DMS53 treated with DMSO at 0.1 percent for 48 hours (cell line): Measurements from ENCODE around the gene NOL3.
"Not testable (repeated sequence)": the region's sequence is repeated elsewhere in the genome, so short reads cannot be mapped to it uniquely, and the experiment has no call there.

Experiments used
- DNase-seq: peaks from one replicate; lab custom pipeline; 2025; ENCODE audit not compliant: unreplicated experiment; lab: John Stamatoyannopoulos, UW

The NOL3 gene

DNA sequence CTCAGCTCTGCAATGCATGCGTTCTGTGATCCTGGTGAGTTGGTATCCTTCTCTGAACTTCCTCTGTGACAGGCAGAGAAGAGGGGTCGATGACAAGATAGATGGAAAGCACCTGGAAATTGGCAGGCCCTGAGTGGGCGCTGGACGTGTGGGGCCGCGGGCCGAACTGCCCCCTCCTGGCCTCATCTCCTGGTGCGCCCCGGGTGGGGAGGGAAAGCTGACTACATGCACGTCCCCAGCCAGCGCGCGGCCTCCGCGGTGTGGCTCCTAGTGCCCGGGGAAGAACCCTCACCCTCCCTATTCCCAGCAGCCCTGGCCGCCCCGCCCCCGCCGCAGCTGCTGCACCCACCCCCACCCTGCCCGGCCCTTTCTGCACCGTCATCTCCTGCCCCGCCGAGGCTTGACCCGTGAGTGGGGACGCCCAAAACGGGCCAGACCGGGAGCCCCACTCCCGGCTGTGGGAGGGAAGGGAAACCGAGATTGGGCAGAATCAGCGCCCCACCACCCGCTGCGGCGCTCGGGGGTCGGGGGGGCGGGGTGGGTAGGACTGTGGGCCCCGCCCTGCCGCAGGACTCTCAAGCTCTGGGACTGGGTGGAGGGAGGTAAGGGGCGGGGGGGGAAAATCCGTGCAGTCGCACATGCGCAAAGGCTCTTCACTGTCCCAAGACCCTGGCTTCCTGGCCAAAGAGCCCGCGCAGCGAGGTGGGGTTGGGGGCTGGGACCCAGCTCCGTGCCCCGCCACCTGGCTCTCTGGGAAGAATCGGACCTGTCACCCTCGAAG lies at the start of gene NOL3:
TSS of gene NOL3 (plus strand) at position 371 of the 781 bp plus-strand sequence.
- DNase-seq, result peak; percentile 55

DNA sequence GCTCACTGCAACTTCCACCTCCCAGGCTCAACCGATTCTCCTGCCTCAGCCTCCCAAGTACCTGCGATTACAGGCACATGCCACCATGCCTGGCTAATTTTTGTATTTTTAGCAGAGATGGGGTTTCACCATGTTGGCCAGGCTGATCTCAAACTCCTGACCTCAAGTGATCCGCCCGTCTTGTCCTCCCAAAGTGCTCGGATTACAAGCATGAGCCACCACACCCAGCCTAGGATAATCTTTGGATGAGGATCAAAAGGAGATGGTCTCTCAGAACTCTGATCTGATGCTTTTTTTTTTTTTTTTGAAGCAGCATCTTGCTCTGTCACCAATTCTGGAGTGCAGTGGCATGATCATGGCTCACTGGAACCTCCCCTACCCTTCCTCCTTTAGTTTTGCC lies 47.5 kb upstream of the NOL3 start:
- not testable (repeated sequence) for DNase-seq

DNA sequence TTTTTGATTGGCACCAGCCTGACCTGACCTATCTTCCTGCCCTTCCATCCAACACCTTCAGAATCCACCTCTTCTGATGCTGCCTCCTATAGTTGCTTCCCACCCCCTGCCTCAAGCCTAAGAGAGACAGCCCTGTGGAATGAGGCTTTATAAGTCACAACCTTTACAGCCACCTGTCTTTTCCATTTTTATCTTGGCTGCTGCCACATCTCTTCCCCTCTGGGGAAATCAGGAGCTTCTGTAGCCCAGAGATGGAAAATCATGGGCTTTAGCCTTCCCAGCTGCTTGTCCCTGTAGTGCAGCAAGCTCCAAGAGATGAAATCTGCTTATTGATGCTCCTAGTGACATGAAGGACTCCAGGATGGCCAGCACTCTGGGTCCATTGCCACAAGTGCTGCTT lies 41.9 kb upstream of the NOL3 start:
- no peak for DNase-seq

DNA sequence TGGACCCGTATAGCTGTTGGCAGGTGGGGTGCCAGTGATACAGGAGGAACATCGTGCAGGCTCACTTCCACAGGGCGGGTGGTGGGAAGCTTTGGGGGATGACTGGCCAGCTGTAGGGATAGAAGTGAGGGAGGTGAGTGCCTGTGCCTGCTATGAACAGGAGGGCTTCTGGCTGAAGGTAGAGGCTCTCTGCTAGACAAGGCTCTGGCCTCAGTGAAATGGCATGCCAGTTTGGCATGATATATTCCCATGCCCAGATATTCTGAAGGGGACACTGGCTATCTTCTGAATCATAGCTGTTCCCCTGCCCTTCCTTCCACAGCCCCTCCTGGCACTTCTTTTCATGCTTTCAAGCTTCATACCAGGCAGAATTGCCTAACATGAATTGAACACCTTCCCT lies 41.5 kb upstream of the NOL3 start:
- no peak for DNase-seq

DNA sequence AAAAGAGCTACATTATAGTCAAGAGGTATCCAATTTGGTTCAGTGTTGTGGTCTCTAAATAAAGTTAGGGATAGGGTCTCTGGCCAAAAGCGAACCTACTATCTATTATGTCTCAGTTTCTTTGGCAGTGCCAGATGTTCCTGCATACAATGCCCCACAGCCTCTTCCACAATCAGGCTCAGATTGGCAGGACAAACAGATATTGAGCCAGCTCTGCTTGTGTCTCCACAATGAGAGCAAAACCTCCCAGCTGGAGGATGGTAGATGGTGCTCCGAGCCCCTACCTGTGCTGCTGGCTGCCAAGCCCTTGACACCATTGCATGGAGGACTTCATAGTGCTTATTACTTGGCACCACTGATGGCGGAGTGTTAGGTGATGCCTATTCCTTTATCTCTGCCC lies 40.9 kb upstream of the NOL3 start:
- DNase-seq, result no peak

DNA sequence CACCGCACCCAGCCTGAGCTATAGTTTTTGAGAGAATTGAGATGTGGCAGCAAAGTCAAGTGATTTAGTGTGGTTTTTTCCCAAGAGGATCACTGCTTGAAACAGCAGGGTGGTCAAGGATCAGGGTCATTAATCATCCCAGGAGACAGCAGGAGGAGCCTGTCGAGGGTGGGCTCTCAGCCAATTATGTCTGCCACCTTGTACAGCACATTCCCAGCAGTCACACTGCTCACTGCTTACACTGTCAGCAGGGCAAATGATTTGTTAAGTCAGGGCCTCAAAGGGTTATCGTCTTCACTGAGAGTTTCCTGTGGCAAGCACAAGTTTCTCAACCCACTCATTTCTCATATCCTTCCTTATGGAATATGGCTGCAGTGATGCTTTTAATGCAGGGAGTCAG lies 32.7 kb upstream of the NOL3 start:
- DNase-seq, result no peak

DNA sequence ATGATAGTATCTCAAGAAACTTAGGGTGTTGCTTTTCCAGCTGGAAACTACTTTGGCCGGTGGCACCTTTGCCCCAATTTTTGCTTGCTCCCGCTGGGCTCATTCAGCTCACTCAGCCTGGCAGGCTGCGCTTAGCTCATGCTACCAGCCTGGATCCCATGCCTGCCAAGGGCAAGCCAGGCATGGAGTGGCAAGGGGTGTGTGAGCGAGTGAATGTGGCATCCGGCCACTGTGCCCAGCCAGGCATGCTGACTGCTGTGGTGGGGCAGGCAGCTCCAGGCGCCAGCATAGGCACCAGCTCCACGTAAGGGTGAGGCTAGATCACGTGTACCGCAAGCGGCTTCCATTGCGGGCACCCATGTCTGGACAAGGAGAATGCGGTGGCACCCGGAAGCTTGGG lies 28.9 kb upstream of the NOL3 start:
- no peak for DNase-seq

DNA sequence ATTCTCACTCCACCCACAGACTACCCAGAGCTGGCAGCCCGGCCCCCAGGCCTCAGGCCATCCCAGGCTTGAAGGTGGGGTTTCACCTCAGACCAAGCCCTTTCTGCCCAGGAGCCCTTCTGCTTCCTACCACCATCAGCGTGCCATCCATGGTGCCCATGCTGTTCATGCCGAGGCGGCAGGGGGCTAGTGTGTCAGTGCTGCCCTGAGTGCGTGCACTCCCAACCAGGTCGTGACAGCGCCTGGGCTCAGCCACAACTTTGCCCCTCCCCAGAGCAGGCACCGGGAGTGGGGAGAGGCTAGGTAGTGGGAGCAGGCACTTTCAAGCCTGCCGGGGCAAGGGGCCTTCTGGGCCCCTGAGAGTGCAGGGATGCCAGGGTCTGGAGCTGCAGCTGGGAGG lies 28.0 kb upstream of the NOL3 start:
- DNase-seq, result no peak

DNA sequence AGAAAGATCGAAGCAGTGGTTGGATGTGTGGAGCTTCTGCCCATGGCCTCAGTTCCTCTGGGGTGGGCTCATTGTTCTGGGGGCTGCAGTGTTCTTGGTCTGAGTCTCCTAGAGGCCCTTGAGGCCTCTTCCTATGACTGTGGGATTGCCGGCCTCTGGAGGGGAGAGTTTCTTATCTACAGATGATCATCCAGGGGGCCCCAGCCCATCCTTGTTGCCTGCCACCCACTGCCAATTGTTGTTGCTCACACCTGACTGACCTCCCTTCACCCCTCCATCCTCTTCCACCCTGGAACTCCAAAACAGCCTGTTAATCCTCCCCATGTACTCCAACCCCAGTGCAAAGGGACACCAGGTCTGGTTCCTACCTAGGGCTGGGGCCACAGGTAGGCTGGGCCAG lies 25.4 kb upstream of the NOL3 start:
- DNase-seq, result no peak

DNA sequence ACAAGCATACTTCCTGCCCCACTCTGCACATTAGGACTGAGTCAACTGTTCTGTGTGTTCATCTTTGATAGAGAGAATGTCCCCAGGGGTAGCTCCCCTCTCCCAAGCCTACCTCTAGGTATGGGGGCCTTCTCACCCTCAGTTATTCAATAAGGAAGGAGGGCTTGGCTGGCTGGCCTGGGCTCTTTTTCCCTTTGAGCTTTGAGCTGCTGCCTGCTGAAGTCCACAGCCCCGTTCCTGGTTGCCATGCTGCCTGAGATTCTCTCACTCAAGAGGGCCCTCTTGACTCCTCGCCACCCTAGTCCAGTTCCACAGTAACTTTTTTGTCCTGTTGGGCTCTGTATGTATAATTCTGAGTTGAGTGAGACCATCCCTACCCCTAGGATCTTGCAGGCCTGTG lies 24.6 kb upstream of the NOL3 start:
- DNase-seq, result no peak

DNA sequence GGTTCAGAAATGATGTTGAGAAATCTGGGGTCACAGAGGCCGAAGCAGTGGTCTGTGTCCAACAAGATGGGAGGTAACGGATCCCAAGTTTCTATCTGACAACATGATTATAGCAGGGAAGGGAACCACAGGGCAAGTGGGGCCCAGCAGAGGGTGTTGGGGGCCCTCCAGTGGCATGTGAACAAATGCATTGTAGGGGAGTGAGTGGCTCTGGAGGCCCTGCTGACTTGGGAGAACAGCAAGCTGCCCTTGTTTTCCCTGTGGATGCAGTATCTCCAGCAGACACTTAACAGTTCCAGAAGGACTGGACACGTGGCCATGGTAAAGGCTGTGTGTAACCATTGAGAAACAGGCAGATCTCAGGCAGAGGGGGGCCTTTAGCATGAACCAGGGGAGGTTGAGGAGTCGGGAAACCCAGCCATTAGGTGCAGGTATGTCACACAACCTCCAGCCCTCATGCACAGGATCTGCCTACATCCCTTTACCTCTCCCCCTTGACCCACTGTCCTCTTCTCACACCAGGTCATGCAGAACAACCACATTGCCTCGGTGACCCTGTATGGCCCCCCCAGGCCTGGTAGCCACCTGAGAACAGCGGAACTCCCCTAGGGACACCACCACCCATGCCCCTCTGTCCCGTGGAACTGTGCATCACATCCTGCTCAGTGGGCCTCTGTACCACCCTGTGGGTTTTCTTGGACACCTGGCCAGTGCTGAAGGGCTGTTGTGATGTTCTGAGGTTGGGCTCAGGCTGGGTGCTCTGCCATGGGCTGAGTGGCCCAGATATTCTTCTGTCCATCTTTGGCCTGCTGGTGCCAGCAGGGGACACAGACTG lies 23.6 kb upstream of the NOL3 start:
- DNase-seq, result no peak

DNA sequence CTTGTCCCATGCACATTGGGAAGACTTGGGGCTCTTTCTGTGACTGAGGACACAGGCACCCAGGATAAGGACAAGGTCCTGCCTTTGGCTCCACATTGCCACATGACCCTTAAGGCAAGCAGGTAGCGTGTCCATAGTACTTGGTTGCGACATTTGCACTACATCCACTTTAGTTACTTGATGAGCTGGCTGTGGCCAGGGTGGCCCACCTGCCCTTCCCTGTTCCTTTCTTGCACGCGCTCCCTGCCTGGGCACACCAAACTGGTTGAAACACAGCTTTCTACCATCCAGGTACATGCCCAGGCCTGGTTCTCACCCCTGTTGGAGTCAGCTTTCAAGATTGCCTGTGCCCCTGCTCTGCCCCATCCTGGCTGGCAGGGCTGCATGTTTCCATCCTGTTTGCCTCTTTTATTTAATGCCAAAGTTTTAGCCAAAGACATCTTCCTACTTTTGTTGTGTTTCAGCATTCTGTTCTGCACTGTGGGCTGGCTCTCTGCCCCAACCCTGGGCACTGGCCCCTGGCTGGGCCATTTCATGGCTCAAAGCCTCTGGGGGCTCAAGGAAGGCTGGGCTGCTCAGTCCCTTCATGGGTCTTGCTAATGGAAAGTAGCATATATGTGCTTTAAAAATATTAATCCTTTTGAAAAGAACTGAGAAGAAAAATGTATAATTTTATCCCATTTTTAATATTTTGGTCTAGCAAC lies 22.7 kb upstream of the NOL3 start:
- DNase-seq, result no peak

DNA sequence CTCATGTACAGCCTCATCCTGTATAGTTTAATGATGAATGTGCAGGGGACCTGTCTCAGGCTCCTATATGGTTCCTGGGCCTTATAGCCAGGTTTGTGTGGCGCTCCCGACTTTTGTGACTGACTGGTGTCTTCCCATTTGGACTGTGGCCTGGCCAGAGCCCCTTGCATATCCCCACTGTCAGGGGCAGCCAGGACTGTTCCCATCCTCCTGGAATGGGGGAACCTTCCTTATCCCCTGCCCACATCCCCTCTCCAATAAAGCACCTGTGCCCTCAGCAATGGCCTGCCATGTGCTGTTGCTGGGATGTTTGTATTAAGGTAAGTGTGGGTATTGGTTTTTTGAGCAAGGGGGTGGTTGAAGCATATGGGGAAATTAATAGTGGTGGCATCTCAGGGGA lies 22.1 kb upstream of the NOL3 start:
- DNase-seq, result no peak

DNA sequence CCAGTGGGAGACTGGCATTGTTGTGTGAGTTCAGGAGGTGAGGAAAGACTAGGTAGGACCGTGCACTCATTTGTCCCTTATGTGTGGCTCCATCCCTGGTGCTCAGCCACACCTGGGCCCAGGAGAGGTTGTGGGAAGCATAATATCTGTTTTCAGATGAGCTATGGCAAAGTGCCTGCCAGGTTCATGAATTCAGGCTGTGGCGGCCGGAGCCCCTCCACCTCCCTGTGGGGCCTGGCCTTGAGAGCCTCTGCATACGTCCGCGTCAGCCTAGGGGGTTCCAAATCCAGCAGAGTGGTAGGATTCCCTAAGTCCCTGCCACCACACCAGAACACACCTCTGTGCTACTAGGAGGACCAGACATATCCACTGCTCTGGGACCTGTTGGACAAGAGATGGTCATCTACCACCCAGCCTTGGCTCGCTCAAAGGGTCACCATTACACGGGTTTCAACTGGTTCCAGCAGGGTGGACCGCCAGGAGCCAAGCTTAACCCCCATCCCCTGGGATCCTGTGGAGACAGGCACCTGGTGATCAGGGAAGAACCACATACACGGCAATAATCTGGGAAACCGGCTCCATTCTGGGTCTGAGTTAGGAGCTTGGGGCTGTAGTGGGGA lies 21.6 kb upstream of the NOL3 start:
- DNase-seq, result no peak

DNA sequence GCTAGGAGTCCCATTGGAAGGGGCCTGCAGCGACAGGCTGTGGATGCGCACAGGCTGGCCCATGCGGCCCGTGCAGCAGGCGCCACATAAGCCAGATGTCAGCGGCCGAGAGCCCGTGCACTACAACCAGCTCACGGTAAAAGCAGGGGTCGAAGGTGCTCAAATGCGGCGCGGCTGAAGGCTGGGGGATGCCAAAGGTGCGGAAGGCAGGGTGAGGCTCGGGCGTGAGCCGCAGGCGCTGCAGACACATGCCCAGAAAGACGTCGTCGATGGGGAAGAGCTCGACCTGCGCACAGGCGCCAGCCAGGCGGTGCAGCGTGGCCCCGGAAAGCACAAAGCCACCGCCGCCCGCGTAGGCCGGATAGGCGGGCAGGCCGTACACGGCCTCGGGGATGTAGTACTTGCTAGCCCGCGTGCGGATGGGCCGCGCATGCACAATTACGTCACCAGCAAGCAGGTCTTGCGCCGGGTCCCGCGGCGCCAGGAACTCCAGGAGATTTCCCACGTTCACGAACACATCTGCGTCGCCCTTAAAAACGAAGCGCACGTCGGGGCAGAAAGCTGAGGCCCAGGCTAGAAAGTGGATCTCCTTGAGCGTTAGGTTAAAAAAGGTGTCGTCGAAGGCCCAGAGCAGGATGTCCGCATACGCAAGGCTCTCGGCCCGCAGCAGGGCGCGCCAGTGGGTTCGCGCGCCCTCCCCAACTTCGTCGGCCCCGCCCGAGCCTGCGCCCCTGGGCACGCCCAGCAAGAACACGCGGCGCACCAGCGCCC lies 20.9 kb upstream of the NOL3 start:
- DNase-seq, result no peak

DNA sequence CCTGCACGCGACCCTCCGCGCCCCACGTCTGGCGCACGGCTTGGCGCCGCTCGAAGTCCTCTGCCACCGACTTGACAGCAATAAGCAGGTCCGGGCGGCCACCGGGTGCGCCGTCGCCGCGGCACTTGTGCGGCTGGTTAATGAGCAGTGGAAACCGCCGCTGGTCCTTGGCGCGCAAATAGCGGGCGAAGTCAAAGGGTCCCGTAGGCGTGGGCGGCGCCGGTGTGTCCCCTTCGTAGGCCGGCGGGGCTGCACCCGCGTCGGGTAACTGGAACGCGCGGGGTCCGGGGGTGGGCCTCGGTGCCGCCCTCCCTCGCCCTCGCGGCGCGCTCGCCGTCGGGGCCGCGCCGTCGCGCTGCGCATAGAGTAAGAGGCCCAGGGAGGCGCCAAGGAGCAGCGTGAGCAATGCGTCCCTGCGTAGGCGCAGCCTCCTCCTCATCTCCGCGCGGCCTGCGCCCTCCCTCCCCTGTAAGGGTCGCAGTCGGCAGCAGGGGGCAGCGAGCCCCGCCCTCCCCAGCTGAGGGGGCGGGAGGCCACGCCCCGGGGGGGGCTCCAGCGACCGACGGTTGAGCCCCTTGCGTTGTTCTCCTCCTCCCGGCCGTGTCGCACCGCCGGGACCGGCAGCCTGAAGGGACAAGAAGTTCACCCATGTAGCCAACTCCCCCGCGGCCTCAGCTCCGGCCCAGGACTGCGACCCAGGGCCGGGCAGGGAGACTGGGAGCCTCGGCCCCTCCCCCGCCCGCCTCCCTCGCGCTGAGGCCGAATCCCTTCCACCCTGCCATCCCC lies 20.1 kb upstream of the NOL3 start:
- no peak for DNase-seq

DNA sequence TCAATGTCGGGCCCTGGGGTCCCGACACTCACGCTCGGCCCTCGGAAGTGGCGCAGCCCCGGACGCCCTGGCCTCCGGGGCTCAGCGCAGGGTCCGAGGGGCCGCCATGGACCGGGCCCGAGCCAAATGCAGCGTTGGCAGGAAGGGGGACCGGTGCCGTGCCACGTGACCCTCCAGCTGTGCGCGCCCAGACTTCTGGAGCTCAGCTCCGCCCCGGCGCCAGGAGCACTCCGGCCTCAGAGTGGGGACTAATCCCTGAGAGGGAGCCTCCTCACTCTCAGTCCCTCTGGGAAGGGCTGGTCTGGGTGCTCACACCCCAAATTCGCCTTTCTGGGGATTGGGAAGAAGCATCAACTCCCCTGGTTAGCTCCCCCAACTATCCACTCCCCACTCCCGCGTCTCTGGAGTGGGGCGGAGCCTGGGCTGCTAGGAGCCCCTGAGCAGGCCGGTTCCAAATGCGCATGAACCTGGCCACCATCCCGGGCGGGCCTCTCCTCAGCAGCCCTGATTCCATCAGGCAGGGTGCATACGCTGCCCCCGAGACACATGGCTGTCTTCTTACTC lies 19.4 kb upstream of the NOL3 start, which contains the start of gene B3GNT9:
TSS of gene B3GNT9 (minus strand) at position 166 of the 564 bp plus-strand sequence. CDS start 513 bp downstream, outside the sequence.
- peak; percentile 37 for DNase-seq

DNA sequence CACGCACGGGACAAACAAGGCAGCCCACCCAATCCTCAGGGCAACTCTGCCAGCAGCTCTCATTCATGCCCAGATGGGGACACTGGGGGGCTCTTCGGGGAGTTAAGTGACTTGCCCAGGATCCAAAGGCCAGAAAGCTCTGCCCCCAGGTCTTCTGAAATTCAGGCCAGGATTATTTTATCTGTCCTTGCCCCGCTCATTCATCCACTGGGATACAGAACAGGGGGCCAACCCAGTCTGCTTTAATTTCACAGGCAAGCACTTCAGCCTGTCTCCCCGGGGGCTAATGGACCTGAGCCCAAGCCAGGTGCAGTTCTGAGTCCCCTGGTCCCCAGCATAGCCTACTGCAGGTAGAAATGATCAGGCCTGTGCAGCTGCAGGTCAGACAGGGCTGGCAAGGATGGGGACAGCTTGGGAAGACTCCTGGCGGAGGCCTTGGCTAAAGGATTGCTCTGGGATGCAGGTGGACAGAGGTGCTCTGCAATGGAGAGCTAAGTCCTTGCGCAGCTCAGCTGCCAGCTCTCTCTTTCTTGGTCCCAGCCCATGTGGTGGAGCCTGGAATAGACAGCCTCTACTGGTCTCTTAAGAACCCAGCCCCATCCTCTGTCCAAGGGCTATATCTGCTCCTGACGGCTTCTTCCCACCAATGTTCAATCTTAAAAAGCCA lies 18.8 kb upstream of the NOL3 start:
- no peak for DNase-seq
